OCI-LY7 (cell line): ENCODE measurements around the gene MLLT3.

Experiments
- CTCF ChIP-seq: fragments of 200-600 bp; sonication (generic); conservative IDR thresholded peaks from 2 replicates; pipeline ENCODE4 v1.5.1; 2014; ENCODE audit warnings: mild to moderate bottlenecking, antibody characterized with exemption, low read length, moderate library complexity, mixed read lengths
- EZH2phosphoT487 ChIP-seq: fragments of 200-600 bp; sonication (generic); IDR thresholded peaks from 2 replicates; pipeline ENCODE4 v1.6.1; 2018; ENCODE audit warnings: low read depth, borderline replicate concordance, mild to moderate bottlenecking, mixed run types, antibody characterized with exemption, low read length, moderate library complexity, mixed read lengths

- no peak for TF ChIP-seq CTCF
- no peak for TF ChIP-seq EZH2phosphoT487
Observed at GRCh38 chr9:20379804-20380225, 242.5 kb downstream of the MLLT3 start.
